GM12874 (cell line): ENCODE results near the gene ETFRF1.

Experiments
- TF ChIP-seq, protein P1 (sequence below): IDR thresholded peaks from 2 replicates; pipeline ENCODE4 v1.5.1; 2011; ENCODE audit warnings: low read depth, mild to moderate bottlenecking, control low read depth, low read length, moderate library complexity; ENCODE audit not compliant: insufficient read depth

ETFRF1 gene

DNA sequence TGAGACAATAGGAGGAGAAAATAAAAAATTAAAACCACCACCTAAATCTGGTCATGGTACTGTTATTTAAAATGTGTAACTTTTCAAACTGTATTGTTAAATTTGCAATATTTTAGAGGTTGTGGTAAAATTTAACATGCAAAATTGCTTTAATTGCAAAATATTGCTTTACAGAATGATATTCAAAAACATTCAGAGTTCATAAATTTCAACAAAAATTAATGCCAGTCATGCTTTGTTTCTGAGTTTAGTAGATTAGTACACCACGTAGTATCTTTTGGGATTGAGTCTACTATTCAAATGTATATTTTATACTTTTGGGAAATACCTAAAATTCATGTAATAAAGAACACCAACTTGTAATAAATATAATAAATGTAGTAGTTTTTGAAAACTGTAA, 18.3 kb downstream of the ETFRF1 start:
- TF ChIP-seq, protein P1, sequence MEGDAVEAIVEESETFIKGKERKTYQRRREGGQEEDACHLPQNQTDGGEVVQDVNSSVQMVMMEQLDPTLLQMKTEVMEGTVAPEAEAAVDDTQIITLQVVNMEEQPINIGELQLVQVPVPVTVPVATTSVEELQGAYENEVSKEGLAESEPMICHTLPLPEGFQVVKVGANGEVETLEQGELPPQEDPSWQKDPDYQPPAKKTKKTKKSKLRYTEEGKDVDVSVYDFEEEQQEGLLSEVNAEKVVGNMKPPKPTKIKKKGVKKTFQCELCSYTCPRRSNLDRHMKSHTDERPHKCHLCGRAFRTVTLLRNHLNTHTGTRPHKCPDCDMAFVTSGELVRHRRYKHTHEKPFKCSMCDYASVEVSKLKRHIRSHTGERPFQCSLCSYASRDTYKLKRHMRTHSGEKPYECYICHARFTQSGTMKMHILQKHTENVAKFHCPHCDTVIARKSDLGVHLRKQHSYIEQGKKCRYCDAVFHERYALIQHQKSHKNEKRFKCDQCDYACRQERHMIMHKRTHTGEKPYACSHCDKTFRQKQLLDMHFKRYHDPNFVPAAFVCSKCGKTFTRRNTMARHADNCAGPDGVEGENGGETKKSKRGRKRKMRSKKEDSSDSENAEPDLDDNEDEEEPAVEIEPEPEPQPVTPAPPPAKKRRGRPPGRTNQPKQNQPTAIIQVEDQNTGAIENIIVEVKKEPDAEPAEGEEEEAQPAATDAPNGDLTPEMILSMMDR, result no peak

DNA sequence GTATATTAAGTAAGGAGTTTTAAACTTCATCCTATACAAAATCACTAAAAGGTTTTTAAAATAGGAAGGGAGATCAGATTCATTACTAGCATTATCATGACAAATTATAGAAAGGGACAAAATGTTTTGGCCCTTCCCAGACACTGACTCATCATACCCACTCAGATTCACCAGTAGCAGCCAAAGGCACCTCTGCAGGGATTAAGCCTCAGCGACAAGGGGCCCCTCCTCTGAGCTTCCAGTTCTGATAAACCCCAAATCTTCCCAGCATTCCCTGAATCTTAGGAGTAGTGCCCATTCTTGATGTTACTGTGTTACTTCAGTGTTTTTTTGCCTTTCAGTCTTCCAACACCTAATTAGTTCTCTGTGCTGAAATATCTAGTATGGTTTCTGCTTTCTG, 41.2 kb downstream of the ETFRF1 start:
- TF ChIP-seq, protein P1, result no peak

DNA sequence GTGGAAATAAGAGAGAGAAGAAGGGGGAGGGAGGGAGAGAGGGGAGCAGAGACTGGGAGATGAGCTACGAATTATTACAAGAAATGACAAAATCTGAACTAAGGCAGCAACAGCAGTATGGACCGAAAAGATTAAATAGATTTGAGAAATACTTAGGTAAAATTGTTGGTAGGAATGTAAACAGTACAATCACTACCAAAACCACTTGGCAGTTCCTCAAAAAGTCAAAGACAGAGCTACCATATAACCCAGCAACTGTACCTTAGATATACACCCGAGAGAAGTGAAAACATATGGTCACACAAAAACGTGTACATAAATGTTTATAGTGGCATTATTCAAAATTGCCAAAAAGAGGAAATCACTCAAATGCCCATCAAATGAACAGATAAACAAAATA, 41.6 kb downstream of the ETFRF1 start:
- TF ChIP-seq, protein P1, result no peak

DNA sequence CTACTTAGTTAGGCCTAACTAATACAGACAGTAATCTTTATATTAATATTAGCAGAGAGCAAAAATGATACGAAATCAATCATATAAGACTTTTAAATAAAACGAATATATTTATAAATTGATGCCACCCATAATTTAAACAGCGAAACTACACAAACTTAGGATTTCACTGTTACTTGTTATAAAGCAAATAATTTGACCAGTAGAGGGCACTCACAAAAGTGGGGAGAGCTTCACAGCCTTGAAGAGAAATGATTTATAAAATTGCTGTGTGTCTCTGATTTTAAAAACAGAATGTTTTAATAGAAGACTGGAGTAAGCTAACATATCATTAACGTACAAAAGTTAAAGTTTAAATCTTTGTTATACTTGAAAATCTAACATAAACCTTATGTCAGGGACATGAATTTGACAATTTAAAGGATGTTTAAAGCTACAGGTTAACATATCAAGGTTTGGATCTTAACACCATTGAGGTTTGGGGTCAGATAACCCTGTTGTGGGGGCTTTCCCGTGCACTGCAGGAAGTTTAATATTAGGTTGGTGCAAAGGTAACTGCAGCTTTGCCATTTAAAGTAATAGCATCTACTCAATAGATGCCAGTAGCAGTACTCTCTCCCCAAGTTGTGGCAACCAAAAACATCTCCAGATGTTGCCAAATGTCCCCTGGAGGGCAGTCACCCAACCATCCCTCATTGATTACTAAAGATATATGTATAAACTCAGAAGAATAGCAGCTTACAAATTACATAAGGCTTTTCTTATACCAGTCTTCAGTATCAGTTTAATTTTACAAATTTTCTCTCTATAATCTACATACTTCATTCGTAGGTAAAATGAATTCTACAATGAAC, 46.4 kb downstream of the ETFRF1 start:
- TF ChIP-seq, protein P1, result peak; percentile 37; the same call in 1 of the 2 replicates

DNA sequence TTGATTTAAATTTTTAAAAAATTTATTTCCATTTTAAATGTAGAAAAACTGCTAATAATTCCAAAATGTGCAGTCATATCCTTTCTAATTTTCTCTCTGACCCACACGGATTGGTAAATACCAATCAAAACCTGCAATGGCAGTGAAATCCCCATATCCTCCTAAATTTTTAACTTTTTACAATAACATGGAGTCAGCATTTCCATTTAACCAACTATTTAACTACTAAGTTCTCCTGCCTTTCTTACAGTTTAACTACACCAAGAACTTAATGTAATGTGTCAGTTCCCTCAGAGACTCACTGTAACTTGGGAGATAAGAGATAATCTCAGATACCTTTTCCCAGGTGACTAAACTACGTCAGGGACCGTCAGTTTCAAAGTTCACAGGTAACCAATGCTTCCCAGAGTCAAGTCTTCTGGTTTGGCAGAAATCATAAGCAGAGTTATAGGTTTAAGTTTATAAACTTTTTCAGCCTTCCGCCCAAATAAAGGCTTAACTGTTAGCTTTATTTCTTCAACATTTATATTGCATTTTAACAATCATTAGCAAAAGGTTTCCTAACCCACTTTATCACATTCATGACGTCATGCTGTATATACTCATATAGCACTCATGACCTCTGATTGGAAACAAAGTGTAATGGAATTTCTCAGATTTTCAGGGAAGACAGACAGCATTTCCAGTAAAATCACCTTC, 48.1 kb downstream of the ETFRF1 start:
- TF ChIP-seq, protein P1, result no peak

DNA sequence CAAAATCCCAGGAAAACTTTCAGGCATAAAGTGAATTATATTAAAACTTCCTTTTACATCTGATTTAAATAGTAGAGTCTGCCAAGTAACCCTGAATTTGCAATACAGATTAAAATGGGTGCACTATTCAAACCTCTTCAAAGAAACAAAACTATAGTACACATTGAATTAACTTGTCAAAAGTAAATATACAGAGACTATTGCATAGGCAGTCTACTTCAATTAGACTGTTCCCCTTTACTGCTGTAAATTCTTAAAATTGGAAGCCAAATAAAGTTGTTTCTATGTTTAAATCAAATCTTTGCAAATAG, 48.6 kb downstream of the ETFRF1 start:
- TF ChIP-seq, protein P1, result no peak

DNA sequence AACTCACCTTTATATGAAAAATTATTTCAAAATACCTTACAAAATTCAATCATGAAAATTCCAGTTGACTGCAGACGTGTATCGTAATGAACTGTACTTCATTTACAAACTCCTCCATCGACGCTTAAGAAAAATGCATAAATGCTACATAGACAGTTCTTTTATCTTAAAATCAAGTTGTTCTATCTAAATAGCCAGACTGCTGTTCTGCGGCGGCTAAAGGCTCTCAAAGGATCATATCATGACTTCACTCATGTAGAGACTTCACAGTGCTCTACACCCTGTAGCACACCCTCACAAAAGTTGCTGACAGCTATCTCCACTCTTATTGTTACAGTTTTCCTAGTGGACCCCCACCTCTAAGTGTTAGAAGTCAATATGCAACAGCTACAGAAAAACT, 50.5 kb downstream of the ETFRF1 start:
- TF ChIP-seq, protein P1, result no peak
